ENCODE data around the gene ADK. TPM values are rescaled to one million over a fixed set of nuclear protein-coding genes. Genes with fewer than 3 reads are reported as not detected.

The ADK gene
- total RNA-seq, 1 donor from 2014 or later, result 46.1 TPM

GRCh38 chr10:74305730-74306129, 154.7 kb downstream of the ADK start:
- Mint-ChIP-seq H3K27me3 (no peaks in the 10 kb centered on the region), H3K4me3 (no peak overlapping the region), H3K4me1 (peaks cover 19% of the 10 kb centered on the region), H3K36me3 (ENCODE audit: low read depth) (peaks cover 11% of the 10 kb centered on the region), H3K27ac (no peak overlapping the region), H3K9me3 (no peaks in the 10 kb centered on the region)
- ChIA-PET POLR2A (no interaction called here), CTCF (no interaction called here)
- no peak for DNase-seq
- ATAC-seq (ENCODE audit: low read depth), result no peak
- intact Hi-C loops (cut with micrococcal nuclease), result loop anchor here (2.0 kb wide), 1 partner anchor 13 kb away; no protein-coding TSS in a partner anchor
- TF ChIP-seq CTCF (IDR thresholded peaks at IDR 0.05), result no peak

GRCh38 chr10:74306227-74306982, 155.4 kb downstream of the ADK start:
- Mint-ChIP-seq H3K4me3 (no peak overlapping the region), H3K27ac (no peak overlapping the region)
- POLR2A ChIA-PET, result no interaction called here

DNA sequence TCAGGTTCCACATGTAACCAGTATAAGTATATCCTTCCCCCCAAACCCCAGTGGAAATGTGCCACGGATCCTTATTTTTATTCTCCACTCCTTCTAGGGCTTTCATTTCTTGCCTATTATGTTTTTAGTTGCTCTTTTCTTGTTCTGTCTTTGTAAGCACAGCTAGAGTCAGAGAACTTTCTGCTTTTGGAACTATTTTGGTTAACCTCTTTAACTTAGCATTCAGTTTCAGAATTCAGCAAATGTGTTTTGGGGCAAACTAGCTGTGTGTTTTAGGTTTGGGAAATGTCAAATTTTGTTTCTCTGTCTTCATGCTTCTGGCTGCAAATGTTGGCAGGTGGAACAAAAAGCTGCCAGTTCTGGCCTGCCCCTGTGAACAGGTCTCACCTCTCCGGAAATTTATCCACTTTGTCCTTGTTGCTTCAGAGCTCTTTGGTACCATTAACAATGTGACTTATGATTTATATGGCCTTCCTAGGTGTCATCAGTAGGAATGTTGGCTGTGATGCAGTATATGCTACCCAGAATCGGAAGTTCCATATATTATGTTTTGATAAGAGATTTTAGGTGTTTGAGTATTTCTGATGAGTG, 156.1 kb downstream of the ADK start:
- no peak for TF ChIP-seq CTCF (IDR thresholded peaks at IDR 0.05)
- Mint-ChIP-seq H3K27me3 (no peaks in the 10 kb centered on the region), H3K27ac (no peak overlapping the region), H3K4me3 (no peak overlapping the region), H3K36me3 (ENCODE audit: low read depth) (peaks cover 11% of the 10 kb centered on the region), H3K4me1 (peaks cover 17% of the 10 kb centered on the region), H3K9me3 (no peaks in the 10 kb centered on the region)
- no peak for ATAC-seq (ENCODE audit: low read depth)
- intact Hi-C loops (cut with micrococcal nuclease), result loop anchor here (2.0 kb wide), 1 partner anchor 14 kb away; no protein-coding TSS in a partner anchor
- POLR2A ChIA-PET, result interaction anchor here (0.6 kb wide), 1 partner anchor 107 kb away, joined by 5 read pairs; no protein-coding TSS in a partner anchor
- no peak for DNase-seq
- CTCF ChIA-PET, result no interaction called here

More at GRCh38 chr10:74306227-74306982, 155.4 kb downstream of the ADK start:
- Mint-ChIP-seq H3K4me1 (peaks cover 17% of the 10 kb centered on the region), H3K9me3 (no peaks in the 10 kb centered on the region), H3K27me3 (no peaks in the 10 kb centered on the region), H3K36me3 (ENCODE audit: low read depth) (peaks cover 11% of the 10 kb centered on the region)
- ATAC-seq (ENCODE audit: low read depth) (no peak), DNase-seq (no peak)
- intact Hi-C loops (cut with micrococcal nuclease), result loop anchor here (2.0 kb wide), 1 partner anchor 14 kb away; no protein-coding TSS in a partner anchor
- no peak for TF ChIP-seq CTCF (IDR thresholded peaks at IDR 0.05)
- CTCF ChIA-PET, result no interaction called here

DNA sequence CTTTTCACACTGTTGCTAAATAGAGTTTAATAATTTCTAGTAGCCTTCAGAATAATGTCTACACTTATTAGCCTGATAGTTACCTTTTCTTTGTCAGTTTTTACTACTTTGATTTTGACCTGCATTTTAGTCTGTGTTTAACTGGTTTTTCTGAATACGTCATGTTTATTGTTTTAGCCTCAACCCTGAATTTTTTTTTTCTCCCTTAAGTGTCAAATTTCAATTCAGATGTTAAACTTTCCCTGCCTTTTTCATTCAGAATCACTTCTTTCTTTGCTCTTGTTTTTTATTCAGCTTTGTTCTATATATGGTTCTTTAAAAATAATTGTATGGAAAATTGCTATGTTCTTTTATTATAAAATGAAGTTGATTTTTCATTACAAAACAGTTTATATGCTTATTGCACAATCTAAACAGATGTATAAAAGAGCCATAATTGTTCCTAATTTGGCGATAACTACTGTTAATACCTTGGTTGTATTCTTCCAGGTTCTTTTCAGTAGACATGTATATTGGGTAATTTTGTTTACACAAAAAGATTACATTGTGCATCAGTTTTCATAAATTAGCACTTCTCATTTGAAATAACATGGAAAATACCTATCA, 159.7 kb downstream of the ADK start:
- intact Hi-C loops (cut with micrococcal nuclease), result no loop called here
- CTCF ChIA-PET, result no interaction called here
- H3K9me3 Mint-ChIP-seq, result no peaks in the 10 kb centered on the region
- no peak overlapping the region for H3K4me3 Mint-ChIP-seq
- POLR2A ChIA-PET, result no interaction called here
- DNase-seq, result no peak
- H3K27ac Mint-ChIP-seq, result no peak overlapping the region
- no peaks in the 10 kb centered on the region for H3K27me3 Mint-ChIP-seq
- peaks cover 14% of the 10 kb centered on the region for H3K36me3 Mint-ChIP-seq (ENCODE audit: low read depth)
- ATAC-seq (ENCODE audit: low read depth), result no peak
- peaks cover 19% of the 10 kb centered on the region for H3K4me1 Mint-ChIP-seq
- TF ChIP-seq CTCF (IDR thresholded peaks at IDR 0.05), result no peak

GRCh38 chr10:74314166-74314565, 163.1 kb downstream of the ADK start:
- peak overlapping the region; percentile 28 for H3K4me3 Mint-ChIP-seq
- peaks cover 34% of the 10 kb centered on the region for H3K36me3 Mint-ChIP-seq (ENCODE audit: low read depth)
- H3K4me1 Mint-ChIP-seq, result peaks cover 9% of the 10 kb centered on the region
- H3K9me3 Mint-ChIP-seq, result peaks cover 3% of the 10 kb centered on the region
- peak overlapping the region; percentile 18 for H3K27ac Mint-ChIP-seq
- ATAC-seq (ENCODE audit: low read depth), result no peak
- intact Hi-C loops (cut with micrococcal nuclease), result no loop called here
- POLR2A ChIA-PET, result no interaction called here
- TF ChIP-seq CTCF (IDR thresholded peaks at IDR 0.05), result no peak
- H3K27me3 Mint-ChIP-seq, result no peaks in the 10 kb centered on the region
- DNase-seq, result no peak
- CTCF ChIA-PET, result no interaction called here

Measured in activated B cell treated with CpG ODN at 0.5 μM for 24 hours (primary cell).